Progenitor cell of endocrine pancreas (in vitro differentiated cells): Measurements from ENCODE around the gene CCDC40. TPM values are rescaled to one million over a fixed set of nuclear protein-coding genes. Genes with fewer than 3 reads are reported as not detected.

Experiments used
- DNase-seq: peaks from one replicate; pipeline ENCODE4 v3.0.0; 2021; ENCODE audit warnings: low spot score; ENCODE audit not compliant: unreplicated experiment
- H3K27ac Mint-ChIP-seq: 2 replicates; pipeline ENCODE4 v1.8.0; 2021; ENCODE audit warnings: mild to moderate bottlenecking, moderate library complexity, mixed read lengths
- H3K27me3 Mint-ChIP-seq: 2 replicates; pipeline ENCODE4 v1.8.0; 2021; ENCODE audit warnings: mixed read lengths
- H3K36me3 Mint-ChIP-seq: 2 replicates; pipeline ENCODE4 v1.8.0; 2022; ENCODE audit warnings: mixed read lengths; ENCODE audit not compliant: insufficient read depth
- H3K4me1 Mint-ChIP-seq: 2 replicates; pipeline ENCODE4 v1.8.0; 2021; ENCODE audit warnings: low read depth, mixed read lengths
- H3K4me3 Mint-ChIP-seq: 2 replicates; pipeline ENCODE4 v1.8.0; 2021; ENCODE audit warnings: low read depth, mild to moderate bottlenecking, moderate library complexity, mixed read lengths
- H3K9me3 Mint-ChIP-seq: 2 replicates; pipeline ENCODE4 v1.8.0; 2021; ENCODE audit warnings: low read depth, mixed read lengths
- total RNA-seq: library from RNA; stranded (reverse); gene quantifications from 2 replicates; pipeline ENCODE4 v1.2.1, GENCODE V29; 2021
- TF ChIP-seq, protein P1 (sequence below): fragments of 200-600 bp; sonication (generic); IDR thresholded peaks from one replicate; pipeline ENCODE4 v1.5.0; 2021; ENCODE audit warnings: antibody characterized with exemption, mild to moderate bottlenecking; ENCODE audit not compliant: unreplicated experiment

Gene CCDC40
- total RNA-seq, 1 donor from 2014 or later, result 26.9 TPM

DNA sequence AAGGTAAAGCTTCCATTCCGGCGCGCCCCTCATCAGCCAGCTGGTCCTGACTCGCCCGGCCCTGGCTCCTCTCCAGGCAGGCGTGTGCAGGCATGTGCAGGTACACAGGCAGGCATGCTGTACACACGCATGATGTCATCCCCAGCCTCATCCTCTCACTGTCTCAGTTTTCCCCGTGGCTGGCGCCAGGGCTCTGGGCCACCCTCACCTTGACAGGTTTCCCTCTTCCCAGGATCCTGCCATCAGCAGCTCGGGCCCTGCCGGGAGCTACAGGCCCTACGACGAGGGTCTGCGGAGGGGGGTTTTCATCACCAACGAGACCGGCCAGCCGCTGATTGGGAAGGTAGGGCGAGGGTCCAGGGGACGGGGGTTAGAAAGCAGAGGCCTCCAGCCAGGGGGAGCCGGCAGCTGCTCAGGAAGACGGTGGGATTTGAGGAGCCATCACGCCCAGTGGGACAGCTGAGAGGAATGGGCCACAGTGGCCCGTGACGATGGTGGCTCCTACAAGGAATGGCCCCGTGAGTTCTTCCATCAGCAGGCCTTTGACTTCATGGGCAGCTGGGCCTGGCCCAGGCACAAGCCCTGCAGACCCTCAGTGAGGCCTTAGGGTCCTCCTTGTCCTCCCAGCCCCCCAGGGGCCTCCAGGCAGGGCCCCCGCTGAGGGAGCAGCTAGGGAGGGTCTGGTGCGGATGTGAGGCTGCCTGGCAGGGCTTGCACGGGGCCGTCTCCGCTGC is 73.4 kb downstream of the CCDC40 start:
- H3K9me3 Mint-ChIP-seq, result no peaks in the 10 kb centered on the region
- DNase-seq, result no peak
- H3K27ac Mint-ChIP-seq, result no peak overlapping the region
- no peak overlapping the region for H3K4me3 Mint-ChIP-seq
- peaks cover 2% of the 10 kb centered on the region for H3K4me1 Mint-ChIP-seq
- H3K36me3 Mint-ChIP-seq, result peaks cover 1% of the 10 kb centered on the region
- peaks cover 2% of the 10 kb centered on the region for H3K27me3 Mint-ChIP-seq
- TF ChIP-seq, protein P1, sequence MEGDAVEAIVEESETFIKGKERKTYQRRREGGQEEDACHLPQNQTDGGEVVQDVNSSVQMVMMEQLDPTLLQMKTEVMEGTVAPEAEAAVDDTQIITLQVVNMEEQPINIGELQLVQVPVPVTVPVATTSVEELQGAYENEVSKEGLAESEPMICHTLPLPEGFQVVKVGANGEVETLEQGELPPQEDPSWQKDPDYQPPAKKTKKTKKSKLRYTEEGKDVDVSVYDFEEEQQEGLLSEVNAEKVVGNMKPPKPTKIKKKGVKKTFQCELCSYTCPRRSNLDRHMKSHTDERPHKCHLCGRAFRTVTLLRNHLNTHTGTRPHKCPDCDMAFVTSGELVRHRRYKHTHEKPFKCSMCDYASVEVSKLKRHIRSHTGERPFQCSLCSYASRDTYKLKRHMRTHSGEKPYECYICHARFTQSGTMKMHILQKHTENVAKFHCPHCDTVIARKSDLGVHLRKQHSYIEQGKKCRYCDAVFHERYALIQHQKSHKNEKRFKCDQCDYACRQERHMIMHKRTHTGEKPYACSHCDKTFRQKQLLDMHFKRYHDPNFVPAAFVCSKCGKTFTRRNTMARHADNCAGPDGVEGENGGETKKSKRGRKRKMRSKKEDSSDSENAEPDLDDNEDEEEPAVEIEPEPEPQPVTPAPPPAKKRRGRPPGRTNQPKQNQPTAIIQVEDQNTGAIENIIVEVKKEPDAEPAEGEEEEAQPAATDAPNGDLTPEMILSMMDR, result no peak

DNA sequence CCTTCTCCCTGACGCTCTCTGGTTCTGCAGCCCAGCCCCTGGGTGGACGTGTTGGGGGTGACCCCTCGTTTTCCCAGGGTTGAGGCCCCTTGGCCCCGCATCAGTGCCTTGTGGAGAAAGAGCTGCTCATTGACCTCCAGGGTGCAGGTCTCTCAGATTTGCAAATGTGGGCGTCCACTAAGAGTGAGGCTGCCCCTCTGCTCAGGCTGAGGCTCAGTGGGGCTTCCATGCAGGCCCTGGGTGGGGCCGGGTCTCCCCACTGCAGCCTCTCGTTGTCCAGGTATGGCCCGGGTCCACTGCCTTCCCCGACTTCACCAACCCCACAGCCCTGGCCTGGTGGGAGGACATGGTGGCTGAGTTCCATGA is 74.0 kb downstream of the CCDC40 start:
- H3K9me3 Mint-ChIP-seq, result no peaks in the 10 kb centered on the region
- peaks cover 2% of the 10 kb centered on the region for H3K27me3 Mint-ChIP-seq
- H3K4me3 Mint-ChIP-seq, result no peak overlapping the region
- H3K27ac Mint-ChIP-seq, result no peak overlapping the region
- peaks cover 4% of the 10 kb centered on the region for H3K36me3 Mint-ChIP-seq
- TF ChIP-seq, protein P1, result no peak
- peaks cover 2% of the 10 kb centered on the region for H3K4me1 Mint-ChIP-seq
- no peak for DNase-seq

DNA sequence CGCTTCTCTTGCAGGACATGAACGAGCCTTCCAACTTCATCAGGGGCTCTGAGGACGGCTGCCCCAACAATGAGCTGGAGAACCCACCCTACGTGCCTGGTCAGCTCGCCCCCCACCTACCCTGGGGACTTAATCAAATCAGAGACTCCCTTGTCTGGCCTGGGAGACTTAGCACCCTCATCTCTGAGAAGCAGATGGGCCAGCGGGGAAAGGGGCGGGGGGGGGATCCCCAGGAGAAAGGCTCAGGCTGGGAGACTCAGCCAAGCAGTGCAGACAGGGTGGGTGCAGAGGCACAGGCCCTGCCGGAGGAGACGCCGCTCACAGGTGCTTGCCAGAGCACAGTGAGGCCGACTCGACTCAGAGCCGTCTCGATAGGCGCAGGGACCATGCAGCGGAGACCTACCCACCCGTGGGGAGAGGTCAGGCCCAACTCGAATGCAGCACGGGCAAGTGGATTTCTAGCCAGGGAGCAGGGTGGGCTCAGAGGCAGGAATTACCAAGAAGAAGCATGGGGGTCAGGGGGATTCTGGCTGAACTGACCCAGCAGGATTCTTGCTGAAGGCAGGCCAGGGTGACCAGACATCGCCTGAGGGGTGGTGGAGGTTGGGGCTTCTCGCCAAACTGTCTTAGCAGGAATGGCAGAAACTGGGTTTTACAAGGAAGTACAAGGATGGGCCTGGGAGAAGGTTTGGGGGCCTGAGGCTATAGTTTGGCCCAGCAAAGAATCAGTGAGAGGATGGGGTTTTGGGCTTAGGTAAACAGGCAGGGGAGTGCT is 74.7 kb downstream of the CCDC40 start:
- no peaks in the 10 kb centered on the region for H3K9me3 Mint-ChIP-seq
- no peak overlapping the region for H3K27ac Mint-ChIP-seq
- peaks cover under 1% of the 10 kb centered on the region for H3K27me3 Mint-ChIP-seq
- peaks cover 1% of the 10 kb centered on the region for H3K4me1 Mint-ChIP-seq
- no peak for DNase-seq
- TF ChIP-seq, protein P1, result no peak
- peaks cover 4% of the 10 kb centered on the region for H3K36me3 Mint-ChIP-seq
- no peak overlapping the region for H3K4me3 Mint-ChIP-seq

DNA sequence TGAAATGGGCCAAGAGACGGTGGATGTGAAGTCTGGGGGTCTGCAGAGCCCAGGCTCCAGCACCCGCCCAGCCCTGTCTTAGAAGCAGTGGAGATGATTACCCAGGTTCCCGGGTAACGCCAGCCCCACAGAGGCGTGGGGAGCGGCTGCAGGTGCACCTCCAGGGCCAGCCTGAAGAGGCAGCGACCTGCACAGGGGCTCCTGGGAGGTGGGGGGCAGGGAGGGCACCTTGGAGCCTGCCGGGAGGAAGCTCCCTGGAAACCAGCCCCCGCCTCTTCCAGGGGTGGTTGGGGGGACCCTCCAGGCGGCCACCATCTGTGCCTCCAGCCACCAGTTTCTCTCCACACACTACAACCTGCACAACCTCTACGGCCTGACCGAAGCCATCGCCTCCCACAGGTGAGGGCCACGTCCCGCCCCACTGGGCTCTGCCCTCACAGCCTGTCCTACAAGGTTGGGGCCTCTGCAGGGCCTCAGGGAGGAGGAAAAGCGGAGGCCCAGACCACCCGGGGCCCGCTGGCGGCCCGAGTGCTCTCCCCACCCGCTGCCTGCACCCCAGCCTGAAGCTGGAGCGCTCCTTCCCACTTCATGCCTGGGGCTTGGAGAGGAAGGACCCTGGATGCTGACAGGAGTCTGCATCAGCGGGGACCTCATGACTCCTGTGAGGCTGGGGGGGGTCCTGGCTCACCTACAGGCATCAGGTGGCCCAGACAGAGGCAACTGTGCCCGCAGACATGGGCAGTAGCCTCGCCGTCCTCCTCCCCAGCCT is 75.4 kb downstream of the CCDC40 start:
- Mint-ChIP-seq H3K27ac (no peak overlapping the region), H3K27me3 (no peaks in the 10 kb centered on the region), H3K36me3 (peaks cover 4% of the 10 kb centered on the region), H3K4me1 (peaks cover 1% of the 10 kb centered on the region), H3K9me3 (no peaks in the 10 kb centered on the region), H3K4me3 (no peak overlapping the region)
- no peak for DNase-seq
- TF ChIP-seq, protein P1, result peak; percentile 23

DNA sequence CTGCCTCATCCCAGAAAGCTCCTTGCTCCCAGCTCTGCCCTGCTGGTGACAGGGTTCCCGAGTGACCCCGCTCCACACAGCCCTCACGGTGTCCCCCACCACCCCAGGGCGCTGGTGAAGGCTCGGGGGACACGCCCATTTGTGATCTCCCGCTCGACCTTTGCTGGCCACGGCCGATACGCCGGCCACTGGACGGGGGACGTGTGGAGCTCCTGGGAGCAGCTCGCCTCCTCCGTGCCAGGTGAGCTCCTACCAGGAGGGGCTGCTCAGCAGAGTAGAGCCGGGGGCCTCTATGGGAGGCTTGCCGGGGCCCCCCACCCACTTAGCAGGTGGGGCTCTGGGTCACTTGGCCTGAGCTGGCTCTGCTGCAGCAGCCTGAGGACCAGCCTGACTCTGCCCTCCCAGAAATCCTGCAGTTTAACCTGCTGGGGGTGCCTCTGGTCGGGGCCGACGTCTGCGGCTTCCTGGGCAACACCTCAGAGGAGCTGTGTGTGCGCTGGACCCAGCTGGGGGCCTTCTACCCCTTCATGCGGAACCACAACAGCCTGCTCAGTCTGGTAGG is 76.1 kb downstream of the CCDC40 start:
- Mint-ChIP-seq H3K27ac (no peak overlapping the region), H3K9me3 (no peaks in the 10 kb centered on the region), H3K4me1 (peaks cover 1% of the 10 kb centered on the region), H3K27me3 (no peaks in the 10 kb centered on the region), H3K4me3 (no peak overlapping the region), H3K36me3 (peaks cover 4% of the 10 kb centered on the region)
- TF ChIP-seq, protein P1, result no peak
- DNase-seq, result no peak
